HG02759 (cell line): ENCODE results near the gene RHOB.
A peak's percentile ranks its signal among the peaks of the same experiment; 100 is the strongest.
"Not testable (repeated sequence)": the region's sequence is repeated elsewhere in the genome, so short reads cannot be mapped to it uniquely, and the experiment has no call there.

Source experiments
- ATAC-seq: cut with Tn5 transposase; IDR thresholded peaks from one replicate; pipeline ENCODE4 v1.9.1; 2021; ENCODE audit warnings: mild to moderate bottlenecking, moderate library complexity; ENCODE audit not compliant: unreplicated experiment

The RHOB gene

GRCh38 chr2:20446917-20447436, at the start of gene RHOB:
TSS of gene RHOB (plus strand) at chr2:20447074. CDS start at chr2:20447466, 392 bp downstream.
- ATAC-seq: peak; percentile 99

- ATAC-seq: no peak
Observed at GRCh38 chr2:20397811-20398447, 48.9 kb upstream of the RHOB start.

- ATAC-seq: no peak
Observed at GRCh38 chr2:20398956-20399567, 47.8 kb upstream of the RHOB start.

- ATAC-seq: no peak
Observed at GRCh38 chr2:20400306-20400705, 46.6 kb upstream of the RHOB start.

GRCh38 chr2:20400787-20401488, 45.9 kb upstream of the RHOB start:
- ATAC-seq: no peak

GRCh38 chr2:20401489-20401835, 45.4 kb upstream of the RHOB start:
- no peak for ATAC-seq

- no peak for ATAC-seq
Observed at GRCh38 chr2:20403774-20404312, 43.0 kb upstream of the RHOB start.

- ATAC-seq: no peak
Observed at GRCh38 chr2:20404950-20405349, 41.9 kb upstream of the RHOB start.

GRCh38 chr2:20409039-20409438, 37.8 kb upstream of the RHOB start:
- no peak for ATAC-seq

- ATAC-seq: no peak
Observed at GRCh38 chr2:20410556-20411277, 36.2 kb upstream of the RHOB start.

- peak; percentile 100 for ATAC-seq
Observed at GRCh38 chr2:20411361-20411894, 35.4 kb upstream of the RHOB start.

- ATAC-seq: no peak
Observed at GRCh38 chr2:20414806-20415205, 32.1 kb upstream of the RHOB start.

GRCh38 chr2:20415511-20415918, 31.4 kb upstream of the RHOB start:
- no peak for ATAC-seq

GRCh38 chr2:20416723-20417122, 30.2 kb upstream of the RHOB start:
- ATAC-seq: no peak

- not testable (repeated sequence) for ATAC-seq
Observed at GRCh38 chr2:20417230-20417821, 29.5 kb upstream of the RHOB start.

GRCh38 chr2:20418519-20418918, 28.4 kb upstream of the RHOB start:
- ATAC-seq: no peak

- no peak for ATAC-seq
Observed at GRCh38 chr2:20419007-20419576, 27.8 kb upstream of the RHOB start.

GRCh38 chr2:20419752-20420151, 27.1 kb upstream of the RHOB start:
- ATAC-seq: no peak

- no peak for ATAC-seq
Observed at GRCh38 chr2:20421336-20421987, 25.4 kb upstream of the RHOB start.

- ATAC-seq: no peak
Observed at GRCh38 chr2:20421988-20422370, 24.9 kb upstream of the RHOB start.
